ENCODE measurements around the gene FANCE.

DNA sequence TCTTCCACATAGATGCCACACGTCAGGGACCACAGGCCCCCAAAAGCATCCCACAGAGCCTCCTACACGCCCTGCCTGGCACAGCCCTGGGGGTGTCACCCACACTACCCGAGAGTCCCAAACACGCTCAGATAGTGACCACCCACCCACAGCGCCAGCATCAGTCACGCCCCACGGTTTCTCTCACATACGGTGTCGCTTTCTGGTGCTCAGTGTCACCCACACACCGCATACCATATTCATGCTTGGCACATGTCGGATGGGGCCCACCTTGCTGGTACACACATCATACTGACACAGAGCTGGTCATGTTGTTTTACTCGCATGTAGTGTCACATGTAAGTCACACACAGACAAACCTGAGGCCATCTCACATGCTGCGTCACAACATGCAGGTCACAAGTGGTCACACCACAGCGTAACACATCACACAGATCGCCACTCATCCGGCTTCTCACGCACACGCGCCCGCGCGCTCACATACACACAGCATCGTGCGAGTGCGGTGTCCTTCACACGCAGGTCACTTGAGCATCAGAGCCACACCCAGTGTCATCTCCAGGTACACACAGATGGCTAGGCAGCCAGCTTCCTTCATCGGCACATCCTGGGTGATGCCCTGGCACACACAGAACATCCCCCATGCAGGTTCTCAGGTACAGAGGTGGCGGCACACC is 41.3 kb downstream of the FANCE start:
- TF ChIP-seq EZH2 (IDR thresholded peaks at IDR 0.05; ENCODE audit: low read length) (no peak), CTCF (optimal IDR thresholded peaks at IDR 0.05 in 1 of 3, IDR thresholded peaks at IDR 0.05 in 1 of 3, conservative IDR thresholded peaks at IDR 0.05 in 1 of 3; ENCODE audit: extremely low read depth in 1 of 3, insufficient read depth in 2 of 3, low read length in 3 of 3) (no peak)
